Thyroid gland (tissue), 4 donors: Measurements from ENCODE around the gene TGFBR3.

Experiments
- POLR2A ChIP-seq, 2 donors: fragments of 450-650 bp; IDR thresholded peaks; one replicate each; pipeline ENCODE4 v1.6.1; 2017; ENCODE audit warnings: antibody characterized with exemption in 2 of 2, mild to moderate bottlenecking in 2 of 2, moderate library complexity in 1 of 2
- TF ChIP-seq, protein P1 (sequence below), 6 experiments: fragments of 200-600 bp in 3 of 6; fragments of 450-650 bp in 3 of 6; sonication (generic) in 3 of 6; IDR thresholded peaks; one replicate each; pipeline ENCODE4 v1.5.1; 2016 to 2019; ENCODE audit warnings: antibody characterized with exemption in 6 of 6, mild to moderate bottlenecking in 2 of 6, inconsistent platforms in 1 of 6, moderate library complexity in 1 of 6

DNA sequence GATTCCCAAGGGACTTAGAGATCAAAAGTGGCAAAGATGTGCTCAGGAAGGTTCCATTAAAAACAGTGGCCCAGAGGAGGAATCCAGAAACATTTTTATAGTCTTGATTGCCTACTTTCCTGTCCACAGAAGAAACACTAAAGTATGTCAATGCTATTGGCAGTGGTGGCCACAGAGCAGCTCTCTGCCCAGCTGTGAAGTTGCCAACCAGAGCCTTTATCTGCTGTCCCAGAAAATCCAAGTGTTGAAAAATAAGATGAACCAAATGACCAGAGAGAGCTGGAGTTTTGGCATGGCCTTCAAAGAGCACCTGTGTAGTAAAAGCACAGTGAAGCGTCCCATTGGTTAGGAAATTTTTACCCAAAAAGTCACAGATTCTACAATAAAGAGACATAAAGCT is 181.2 kb downstream of the TGFBR3 start:
- TF ChIP-seq, protein P1, sequence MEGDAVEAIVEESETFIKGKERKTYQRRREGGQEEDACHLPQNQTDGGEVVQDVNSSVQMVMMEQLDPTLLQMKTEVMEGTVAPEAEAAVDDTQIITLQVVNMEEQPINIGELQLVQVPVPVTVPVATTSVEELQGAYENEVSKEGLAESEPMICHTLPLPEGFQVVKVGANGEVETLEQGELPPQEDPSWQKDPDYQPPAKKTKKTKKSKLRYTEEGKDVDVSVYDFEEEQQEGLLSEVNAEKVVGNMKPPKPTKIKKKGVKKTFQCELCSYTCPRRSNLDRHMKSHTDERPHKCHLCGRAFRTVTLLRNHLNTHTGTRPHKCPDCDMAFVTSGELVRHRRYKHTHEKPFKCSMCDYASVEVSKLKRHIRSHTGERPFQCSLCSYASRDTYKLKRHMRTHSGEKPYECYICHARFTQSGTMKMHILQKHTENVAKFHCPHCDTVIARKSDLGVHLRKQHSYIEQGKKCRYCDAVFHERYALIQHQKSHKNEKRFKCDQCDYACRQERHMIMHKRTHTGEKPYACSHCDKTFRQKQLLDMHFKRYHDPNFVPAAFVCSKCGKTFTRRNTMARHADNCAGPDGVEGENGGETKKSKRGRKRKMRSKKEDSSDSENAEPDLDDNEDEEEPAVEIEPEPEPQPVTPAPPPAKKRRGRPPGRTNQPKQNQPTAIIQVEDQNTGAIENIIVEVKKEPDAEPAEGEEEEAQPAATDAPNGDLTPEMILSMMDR (IDR thresholded peaks at IDR 0.05): no peak
- no peak for TF ChIP-seq POLR2A (IDR thresholded peaks at IDR 0.05)
